Progenitor cell of endocrine pancreas (in vitro differentiated cells): ENCODE data around the gene CDK3. TPM values are rescaled to one million over a fixed set of nuclear protein-coding genes. Genes with fewer than 3 reads are reported as not detected.
A peak's percentile ranks its signal among the peaks of the same experiment; 100 is the strongest.
"Not testable (repeated sequence)": the region's sequence is repeated elsewhere in the genome, so short reads cannot be mapped to it uniquely, and the experiment has no call there.

Experiments
- DNase-seq: peaks from one replicate; pipeline ENCODE4 v3.0.0; 2021; ENCODE audit warnings: low spot score; ENCODE audit not compliant: unreplicated experiment
- H3K27ac Mint-ChIP-seq: 2 replicates; pipeline ENCODE4 v1.8.0; 2021; ENCODE audit warnings: mild to moderate bottlenecking, moderate library complexity, mixed read lengths
- H3K27me3 Mint-ChIP-seq: 2 replicates; pipeline ENCODE4 v1.8.0; 2021; ENCODE audit warnings: mixed read lengths
- H3K36me3 Mint-ChIP-seq: 2 replicates; pipeline ENCODE4 v1.8.0; 2022; ENCODE audit warnings: mixed read lengths; ENCODE audit not compliant: insufficient read depth
- H3K4me1 Mint-ChIP-seq: 2 replicates; pipeline ENCODE4 v1.8.0; 2021; ENCODE audit warnings: low read depth, mixed read lengths
- H3K4me3 Mint-ChIP-seq: 2 replicates; pipeline ENCODE4 v1.8.0; 2021; ENCODE audit warnings: low read depth, mild to moderate bottlenecking, moderate library complexity, mixed read lengths
- H3K9me3 Mint-ChIP-seq: 2 replicates; pipeline ENCODE4 v1.8.0; 2021; ENCODE audit warnings: low read depth, mixed read lengths
- CTCF ChIP-seq: fragments of 200-600 bp; sonication (generic); IDR thresholded peaks from one replicate; pipeline ENCODE4 v1.5.0; 2021; ENCODE audit warnings: antibody characterized with exemption, mild to moderate bottlenecking; ENCODE audit not compliant: unreplicated experiment
- total RNA-seq: library from RNA; stranded (reverse); gene quantifications from 2 replicates; pipeline ENCODE4 v1.2.1, GENCODE V29; 2021

The CDK3 gene
- total RNA-seq, 1 donor from 2014 or later = 17.0 TPM

GRCh38 chr17:75965468-75965867 is 35.2 kb upstream of the CDK3 start:
- TF ChIP-seq CTCF = no peak
- H3K27ac Mint-ChIP-seq = no peak overlapping the region
- peaks cover 13% of the 10 kb centered on the region for H3K36me3 Mint-ChIP-seq
- H3K9me3 Mint-ChIP-seq = no peaks in the 10 kb centered on the region
- H3K4me1 Mint-ChIP-seq = peaks cover 21% of the 10 kb centered on the region
- no peak for DNase-seq
- no peaks in the 10 kb centered on the region for H3K27me3 Mint-ChIP-seq
- H3K4me3 Mint-ChIP-seq = no peak overlapping the region

- peaks cover 22% of the 10 kb centered on the region for H3K36me3 Mint-ChIP-seq
- H3K4me3 Mint-ChIP-seq, H3K27ac Mint-ChIP-seq, DNase-seq, H3K9me3 Mint-ChIP-seq, H3K27me3 Mint-ChIP-seq: not testable (repeated sequence)
- H3K4me1 Mint-ChIP-seq = peaks cover 18% of the 10 kb centered on the region
Observed at GRCh38 chr17:75969044-75969443, 31.6 kb upstream of the CDK3 start.

GRCh38 chr17:75970011-75970523 is 30.6 kb upstream of the CDK3 start:
- no peaks in the 10 kb centered on the region for H3K9me3 Mint-ChIP-seq
- H3K27me3 Mint-ChIP-seq = no peaks in the 10 kb centered on the region
- H3K36me3 Mint-ChIP-seq = peaks cover 23% of the 10 kb centered on the region

GRCh38 chr17:75970626-75971025 is 30.0 kb upstream of the CDK3 start:
- peaks cover 23% of the 10 kb centered on the region for H3K36me3 Mint-ChIP-seq
- TF ChIP-seq CTCF = no peak
- H3K9me3 Mint-ChIP-seq = no peaks in the 10 kb centered on the region
- no peak for DNase-seq
- H3K27me3 Mint-ChIP-seq = no peaks in the 10 kb centered on the region
- peaks cover 16% of the 10 kb centered on the region for H3K4me1 Mint-ChIP-seq
- no peak overlapping the region for H3K4me3 Mint-ChIP-seq
- no peak overlapping the region for H3K27ac Mint-ChIP-seq

More at GRCh38 chr17:75970011-75970523, 30.6 kb upstream of the CDK3 start:
- no peak for DNase-seq
- Mint-ChIP-seq H3K27ac (peak overlapping the region; percentile 44), H3K4me1 (peaks cover 15% of the 10 kb centered on the region), H3K4me3 (no peak overlapping the region)
- no peak for TF ChIP-seq CTCF

- H3K36me3 Mint-ChIP-seq = peaks cover 27% of the 10 kb centered on the region
- H3K4me3 Mint-ChIP-seq, DNase-seq, H3K27me3 Mint-ChIP-seq, H3K9me3 Mint-ChIP-seq: not testable (repeated sequence)
- H3K4me1 Mint-ChIP-seq = peaks cover 34% of the 10 kb centered on the region
- H3K27ac Mint-ChIP-seq = peak overlapping the region; percentile 77
Observed at GRCh38 chr17:75975187-75975586, 25.5 kb upstream of the CDK3 start.

- Mint-ChIP-seq H3K27me3 (no peaks in the 10 kb centered on the region), H3K4me3 (peak overlapping the region; percentile 65), H3K27ac (peak overlapping the region; percentile 81), H3K9me3 (no peaks in the 10 kb centered on the region), H3K4me1 (peaks cover 36% of the 10 kb centered on the region), H3K36me3 (peaks cover 26% of the 10 kb centered on the region)
- DNase-seq = no peak
- no peak for TF ChIP-seq CTCF
Observed at GRCh38 chr17:75975757-75976174, 24.9 kb upstream of the CDK3 start.
